ENCODE data around the gene NR2C2.

The NR2C2 gene

DNA sequence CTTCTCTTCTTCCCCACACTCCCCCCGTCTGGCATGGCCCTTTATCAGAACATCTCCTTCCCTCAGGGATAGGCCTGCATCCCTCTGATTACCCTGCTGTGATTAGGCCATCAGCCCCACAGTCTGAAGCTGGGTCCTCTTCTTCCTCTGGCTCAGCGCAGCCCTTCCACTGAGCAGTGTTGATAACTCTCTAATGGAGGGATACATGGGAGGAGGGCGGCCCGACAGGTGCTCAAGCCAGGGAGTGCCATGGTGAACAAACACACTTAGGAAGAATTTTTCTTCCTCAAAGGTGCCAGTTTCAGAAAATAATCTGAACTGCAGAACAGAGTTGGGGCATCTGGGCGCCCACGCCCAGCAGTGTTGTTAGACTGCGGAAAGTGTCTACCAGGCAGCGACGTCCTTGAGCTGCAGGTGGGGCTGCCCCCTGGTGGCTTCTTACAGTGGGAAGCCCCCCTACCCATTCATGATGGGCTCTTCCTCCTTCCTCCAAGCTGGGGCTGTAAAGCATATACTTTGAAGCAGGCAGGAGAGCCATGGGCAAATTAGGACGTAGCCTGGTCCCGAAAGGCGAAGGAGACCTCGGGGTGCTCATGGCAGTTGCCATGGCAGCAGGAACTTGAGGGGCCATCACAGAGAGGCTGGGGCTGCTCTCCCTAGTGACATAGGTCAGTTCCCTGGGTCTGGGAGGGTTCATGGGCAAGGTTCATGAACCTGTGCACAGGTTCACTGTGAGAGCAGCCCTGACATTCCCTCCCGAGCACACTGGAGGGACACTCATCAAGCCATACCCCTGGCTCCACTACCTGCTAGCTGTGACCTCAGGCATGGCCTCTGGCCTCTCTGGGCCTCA, 33.2 kb upstream of the NR2C2 start:
- Mint-ChIP-seq H3K4me3 (no peak overlapping the region), H3K4me1 (ENCODE audit: low read depth) (no peaks in the 10 kb centered on the region), H3K27me3 (ENCODE audit: low read depth) (no peaks in the 10 kb centered on the region), H3K9me3 (no peaks in the 10 kb centered on the region), H3K36me3 (ENCODE audit: low read depth) (no peaks in the 10 kb centered on the region), H3K27ac (no peak overlapping the region)

- no peaks in the 10 kb centered on the region for H3K9me3 Mint-ChIP-seq
Observed at GRCh38 chr3:14914779-14915117, 32.6 kb upstream of the NR2C2 start.

DNA sequence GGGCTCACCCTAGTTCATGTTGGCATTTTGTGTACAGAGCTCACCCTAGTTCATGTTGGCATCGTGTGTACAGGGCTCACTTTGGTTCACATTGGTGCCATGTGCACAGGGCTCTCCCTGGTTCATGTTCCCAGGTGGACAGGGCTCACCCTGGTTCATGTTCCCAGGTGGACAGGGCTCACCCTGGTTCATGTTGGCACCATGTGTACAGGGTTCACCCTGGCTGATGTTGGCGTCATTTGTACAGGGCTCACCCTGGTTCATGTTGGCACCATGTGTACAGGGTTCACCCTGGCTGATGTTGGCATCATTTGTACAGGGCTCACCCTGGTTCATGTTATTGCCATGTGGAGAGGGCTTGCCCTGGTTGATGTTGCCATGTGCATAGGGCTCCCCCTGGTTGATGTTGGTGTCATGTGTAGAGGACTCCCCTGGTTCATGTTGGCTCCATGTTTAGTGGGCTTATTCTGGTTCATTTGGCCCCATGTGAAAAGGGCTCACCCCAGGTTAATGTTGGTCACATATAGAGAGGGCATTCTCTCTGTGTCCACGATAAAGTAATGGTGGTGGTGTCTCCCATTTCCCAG, 31.7 kb upstream of the NR2C2 start:
- H3K27ac Mint-ChIP-seq = no peak overlapping the region
- no peak overlapping the region for H3K4me3 Mint-ChIP-seq
- no peaks in the 10 kb centered on the region for H3K36me3 Mint-ChIP-seq (ENCODE audit: low read depth)
- no peaks in the 10 kb centered on the region for H3K27me3 Mint-ChIP-seq (ENCODE audit: low read depth)
- no peaks in the 10 kb centered on the region for H3K9me3 Mint-ChIP-seq
- H3K4me1 Mint-ChIP-seq (ENCODE audit: low read depth) = no peaks in the 10 kb centered on the region

More at GRCh38 chr3:14914779-14915117, 32.6 kb upstream of the NR2C2 start:
- H3K4me3 Mint-ChIP-seq = no peak overlapping the region
- H3K4me1 Mint-ChIP-seq (ENCODE audit: low read depth) = no peaks in the 10 kb centered on the region
- no peak overlapping the region for H3K27ac Mint-ChIP-seq
- no peaks in the 10 kb centered on the region for H3K27me3 Mint-ChIP-seq (ENCODE audit: low read depth)
- no peaks in the 10 kb centered on the region for H3K36me3 Mint-ChIP-seq (ENCODE audit: low read depth)

DNA sequence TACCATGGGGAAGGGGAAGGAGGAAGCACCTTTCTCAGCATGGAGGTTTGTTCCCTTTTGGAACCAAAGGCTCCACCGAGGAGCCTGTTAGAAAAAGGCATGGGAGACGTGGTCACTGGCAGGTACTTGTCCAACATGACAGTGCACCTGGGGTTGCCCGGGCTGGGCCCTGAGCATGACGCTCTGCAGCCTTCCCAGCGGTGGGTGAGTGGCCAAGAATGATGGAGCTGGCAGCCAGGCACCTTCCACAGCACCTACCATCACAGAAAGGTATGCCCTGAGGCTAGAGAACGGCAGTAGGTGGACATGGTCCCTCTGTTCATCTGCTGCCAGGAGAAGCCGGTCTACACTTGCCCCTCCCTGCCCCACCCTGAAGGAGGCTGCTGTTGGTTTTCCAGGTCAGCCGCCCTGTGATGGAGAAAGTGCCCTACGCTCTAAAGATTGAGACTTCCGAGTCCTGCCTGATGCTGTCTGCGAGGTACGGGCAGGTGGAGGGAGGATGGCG, 29.0 kb upstream of the NR2C2 start:
- Mint-ChIP-seq H3K27ac (no peak overlapping the region), H3K27me3 (ENCODE audit: low read depth) (no peaks in the 10 kb centered on the region), H3K9me3 (no peaks in the 10 kb centered on the region), H3K36me3 (ENCODE audit: low read depth) (no peaks in the 10 kb centered on the region), H3K4me3 (no peak overlapping the region), H3K4me1 (ENCODE audit: low read depth) (no peaks in the 10 kb centered on the region)

DNA sequence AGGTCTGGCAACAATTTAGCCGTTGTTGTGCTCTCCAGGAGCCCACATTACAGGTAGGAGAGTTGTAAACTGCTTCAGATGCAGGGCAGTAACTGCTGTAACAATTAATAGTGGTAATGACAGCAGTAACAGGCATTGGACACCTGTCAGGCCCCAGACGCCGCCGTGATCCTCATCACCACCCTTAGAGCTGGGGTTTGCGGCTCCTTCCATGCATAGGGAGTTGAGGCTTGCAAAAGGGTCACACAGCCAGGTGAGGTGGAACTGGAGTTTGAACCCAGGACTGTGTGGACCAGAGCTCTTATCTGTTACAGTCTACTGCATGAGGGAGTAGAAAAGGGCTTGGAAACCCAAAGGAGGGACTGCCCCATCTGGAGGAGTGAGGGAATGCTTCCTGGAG, 26.8 kb upstream of the NR2C2 start:
- H3K36me3 Mint-ChIP-seq (ENCODE audit: low read depth) = no peaks in the 10 kb centered on the region
- H3K9me3 Mint-ChIP-seq = no peaks in the 10 kb centered on the region
- H3K27ac Mint-ChIP-seq = no peak overlapping the region
- H3K27me3 Mint-ChIP-seq (ENCODE audit: low read depth) = no peaks in the 10 kb centered on the region
- no peaks in the 10 kb centered on the region for H3K4me1 Mint-ChIP-seq (ENCODE audit: low read depth)
- H3K4me3 Mint-ChIP-seq = no peak overlapping the region

DNA sequence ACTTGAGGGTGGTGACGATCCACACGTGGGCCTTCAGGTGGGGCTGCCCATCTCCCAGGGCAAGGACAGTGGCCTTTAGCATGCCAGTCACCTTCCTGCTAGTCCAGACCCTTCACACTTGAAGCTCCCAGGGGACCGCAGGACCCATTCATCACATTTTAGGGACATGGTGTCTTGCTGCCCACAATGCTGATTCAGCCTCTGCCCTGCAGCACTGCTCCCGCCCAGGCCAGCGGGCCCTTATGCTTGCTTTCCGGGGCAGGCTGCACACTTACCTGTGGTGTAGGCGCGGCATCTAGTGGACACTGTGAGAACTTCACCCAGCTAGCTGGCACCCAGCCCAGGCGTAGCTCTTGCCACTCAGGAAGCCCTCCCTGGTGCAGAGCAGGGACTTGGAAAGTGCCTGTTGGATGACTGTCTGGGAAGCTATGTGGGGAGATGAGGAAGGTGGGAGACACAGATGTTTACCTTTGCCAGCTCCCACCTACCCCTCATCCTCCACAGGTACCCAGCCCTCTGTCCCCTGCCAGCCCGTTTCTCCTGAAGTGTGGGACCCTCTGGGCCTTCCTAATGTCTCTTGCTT, 26.3 kb upstream of the NR2C2 start:
- H3K4me3 Mint-ChIP-seq = no peak overlapping the region
- no peak overlapping the region for H3K27ac Mint-ChIP-seq
- no peaks in the 10 kb centered on the region for H3K27me3 Mint-ChIP-seq (ENCODE audit: low read depth)
- H3K9me3 Mint-ChIP-seq = no peaks in the 10 kb centered on the region
- no peaks in the 10 kb centered on the region for H3K36me3 Mint-ChIP-seq (ENCODE audit: low read depth)
- no peaks in the 10 kb centered on the region for H3K4me1 Mint-ChIP-seq (ENCODE audit: low read depth)

GRCh38 chr3:14921811-14922705, 25.3 kb upstream of the NR2C2 start:
- no peak overlapping the region for H3K27ac Mint-ChIP-seq
- no peaks in the 10 kb centered on the region for H3K4me1 Mint-ChIP-seq (ENCODE audit: low read depth)
- no peak overlapping the region for H3K4me3 Mint-ChIP-seq

DNA sequence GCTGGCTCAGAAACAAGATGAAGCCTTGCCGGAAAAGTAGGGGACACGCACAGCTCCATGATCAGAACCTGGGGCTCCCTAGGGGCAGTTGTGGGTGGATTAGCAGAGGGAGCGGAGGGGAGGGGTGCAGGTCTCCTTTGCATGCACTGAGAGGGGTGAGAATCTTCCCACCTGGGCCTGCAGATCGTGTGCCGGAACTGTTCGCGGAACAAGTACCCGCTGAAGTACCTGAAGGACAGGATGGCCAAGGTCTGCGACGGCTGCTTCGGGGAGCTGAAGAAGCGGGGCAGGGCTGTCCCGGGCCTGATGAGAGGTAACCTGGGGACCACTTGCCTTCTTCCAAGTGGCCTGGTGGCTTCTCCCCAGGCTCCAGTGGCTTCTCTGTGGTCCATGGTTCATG, 24.5 kb upstream of the NR2C2 start:
- H3K27ac Mint-ChIP-seq = no peak overlapping the region
- no peaks in the 10 kb centered on the region for H3K9me3 Mint-ChIP-seq
- no peaks in the 10 kb centered on the region for H3K36me3 Mint-ChIP-seq (ENCODE audit: low read depth)
- H3K4me1 Mint-ChIP-seq (ENCODE audit: low read depth) = no peaks in the 10 kb centered on the region
- H3K27me3 Mint-ChIP-seq (ENCODE audit: low read depth) = no peaks in the 10 kb centered on the region
- no peak overlapping the region for H3K4me3 Mint-ChIP-seq

More at GRCh38 chr3:14921811-14922705, 25.3 kb upstream of the NR2C2 start:
- Mint-ChIP-seq H3K9me3 (no peaks in the 10 kb centered on the region), H3K27me3 (ENCODE audit: low read depth) (no peaks in the 10 kb centered on the region), H3K36me3 (ENCODE audit: low read depth) (no peaks in the 10 kb centered on the region)

DNA sequence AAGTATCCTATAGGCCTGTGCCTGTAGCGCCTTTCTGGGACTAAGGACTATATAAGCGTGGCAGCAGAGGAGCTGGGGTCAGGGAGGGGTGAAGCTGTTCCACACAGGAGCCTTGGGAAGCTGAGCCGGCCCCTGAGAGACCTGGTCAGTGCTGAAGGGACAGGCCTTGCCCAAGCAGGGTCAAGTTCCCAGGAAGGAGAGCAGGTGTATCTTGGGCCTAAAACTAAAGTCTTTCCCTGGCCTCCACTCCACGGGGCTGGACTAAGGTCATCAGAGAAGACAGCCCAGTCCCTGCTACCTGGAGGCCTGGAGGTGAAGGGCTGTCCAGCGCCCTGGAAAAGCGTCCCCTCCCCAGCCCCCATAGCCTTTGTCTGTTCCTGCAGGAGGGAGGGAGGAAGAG, 23.9 kb upstream of the NR2C2 start:
- no peaks in the 10 kb centered on the region for H3K4me1 Mint-ChIP-seq (ENCODE audit: low read depth)
- H3K4me3 Mint-ChIP-seq = no peak overlapping the region
- no peaks in the 10 kb centered on the region for H3K36me3 Mint-ChIP-seq (ENCODE audit: low read depth)
- H3K9me3 Mint-ChIP-seq = no peaks in the 10 kb centered on the region
- H3K27me3 Mint-ChIP-seq (ENCODE audit: low read depth) = no peaks in the 10 kb centered on the region
- H3K27ac Mint-ChIP-seq = no peak overlapping the region

DNA sequence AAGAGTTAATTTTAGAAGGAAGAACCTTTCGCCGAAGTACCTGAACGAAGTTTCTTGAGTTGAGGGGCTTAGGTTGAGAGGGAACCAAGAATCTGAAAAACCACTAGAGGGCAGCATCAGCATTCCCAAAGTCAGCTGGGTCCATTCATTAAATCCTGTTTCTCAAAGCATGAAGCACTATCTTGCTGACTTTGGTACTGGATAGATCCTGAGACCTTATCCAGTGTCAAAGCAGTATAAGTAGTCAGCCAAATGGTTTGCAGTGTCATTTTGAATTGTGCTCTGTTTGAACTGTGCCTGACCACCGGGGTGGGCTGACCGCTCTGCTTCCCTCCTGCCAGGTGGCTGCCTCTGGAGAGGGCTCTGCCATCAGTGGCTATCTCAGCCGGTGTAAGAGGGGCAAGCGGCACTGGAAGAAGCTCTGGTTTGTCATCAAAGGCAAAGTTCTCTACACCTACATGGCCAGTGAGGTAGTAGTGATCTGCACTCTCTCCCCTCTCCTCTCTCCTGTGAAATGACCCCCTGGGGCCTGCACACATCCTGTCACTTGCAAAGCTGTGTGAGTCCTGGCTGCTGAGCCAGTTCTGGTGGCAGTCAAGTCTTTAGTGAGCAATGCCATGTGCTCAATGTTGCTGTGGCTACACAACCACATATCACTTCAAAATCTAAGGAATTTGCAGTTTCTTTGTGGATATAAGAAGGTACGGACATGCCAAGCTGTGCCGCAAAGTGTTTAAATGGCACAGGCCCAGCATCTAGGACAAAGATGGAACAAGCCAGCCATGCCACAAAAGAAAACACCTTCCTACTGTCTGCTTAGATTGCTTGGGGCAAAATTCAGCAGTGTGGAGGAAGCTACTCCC, 21.4 kb upstream of the NR2C2 start:
- Mint-ChIP-seq H3K27ac (no peak overlapping the region), H3K4me3 (no peak overlapping the region), H3K4me1 (ENCODE audit: low read depth) (no peaks in the 10 kb centered on the region), H3K27me3 (ENCODE audit: low read depth) (peaks cover 4% of the 10 kb centered on the region), H3K36me3 (ENCODE audit: low read depth) (no peaks in the 10 kb centered on the region), H3K9me3 (no peaks in the 10 kb centered on the region)

GRCh38 chr3:14926592-14926991, 20.8 kb upstream of the NR2C2 start:
- Mint-ChIP-seq H3K4me3 (no peak overlapping the region), H3K4me1 (ENCODE audit: low read depth) (no peaks in the 10 kb centered on the region), H3K27me3 (ENCODE audit: low read depth) (peaks cover 4% of the 10 kb centered on the region), H3K36me3 (ENCODE audit: low read depth) (no peaks in the 10 kb centered on the region), H3K9me3 (no peaks in the 10 kb centered on the region), H3K27ac (no peak overlapping the region)

DNA sequence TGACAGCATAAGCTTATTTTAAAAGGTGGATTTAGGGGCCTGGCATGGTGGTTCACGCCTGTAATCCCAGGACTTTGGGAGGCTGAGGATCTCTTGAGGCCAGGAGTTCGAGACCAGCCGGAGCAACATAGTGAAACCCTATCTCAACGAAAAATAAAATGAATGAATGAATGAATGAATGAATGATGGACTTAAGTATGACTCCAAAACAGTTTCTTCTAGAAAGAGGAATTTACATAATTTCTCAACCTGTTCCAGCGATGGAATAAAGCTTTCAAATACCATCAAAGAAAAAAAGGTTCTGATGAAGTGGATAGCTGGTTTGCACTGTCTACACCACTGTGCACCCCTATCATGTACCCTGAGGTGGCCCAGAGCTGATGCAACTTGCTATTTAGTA, 20.1 kb upstream of the NR2C2 start:
- peaks cover 4% of the 10 kb centered on the region for H3K27me3 Mint-ChIP-seq (ENCODE audit: low read depth)
- no peaks in the 10 kb centered on the region for H3K9me3 Mint-ChIP-seq
- no peaks in the 10 kb centered on the region for H3K4me1 Mint-ChIP-seq (ENCODE audit: low read depth)
- H3K36me3 Mint-ChIP-seq (ENCODE audit: low read depth) = no peaks in the 10 kb centered on the region
- H3K27ac Mint-ChIP-seq = no peak overlapping the region
- H3K4me3 Mint-ChIP-seq = no peak overlapping the region

- Mint-ChIP-seq H3K9me3 (no peaks in the 10 kb centered on the region), H3K4me1 (ENCODE audit: low read depth) (no peaks in the 10 kb centered on the region), H3K4me3 (no peak overlapping the region), H3K36me3 (ENCODE audit: low read depth) (no peaks in the 10 kb centered on the region), H3K27me3 (ENCODE audit: low read depth) (peaks cover 8% of the 10 kb centered on the region), H3K27ac (no peak overlapping the region)
Observed at GRCh38 chr3:14929310-14930074, 17.9 kb upstream of the NR2C2 start.
